Measurements from ENCODE around the gene PCED1B. TPM values are rescaled to one million over a fixed set of nuclear protein-coding genes. Genes with fewer than 3 reads are reported as not detected.
"Not testable (repeated sequence)": the region's sequence is repeated elsewhere in the genome, so short reads cannot be mapped to it uniquely, and the experiment has no call there.

PCED1B gene
- total RNA-seq, 1 donor from 2014 or later, result 0.67 TPM

DNA sequence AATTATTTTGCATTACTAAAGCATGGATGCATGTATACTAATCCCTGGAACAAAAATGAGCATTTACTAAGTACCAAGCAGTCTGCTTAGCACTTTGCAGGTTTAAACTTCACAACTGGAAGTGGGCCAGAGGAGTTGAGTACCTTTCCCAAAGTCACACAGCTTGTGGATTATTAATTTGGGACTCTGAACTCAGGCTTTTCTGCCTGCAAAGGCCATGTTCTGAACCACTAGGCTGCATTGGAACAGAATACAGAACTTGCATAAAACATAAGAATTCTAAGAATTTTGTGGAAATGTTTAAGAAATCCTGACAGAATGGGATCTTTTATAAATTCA, 133.2 kb downstream of the PCED1B start:
- intact Hi-C loops (cut with DNase I), result no loop called here
- ATAC-seq (ENCODE audit: poor library complexity) (no peak), DNase-seq (no peak)

DNA sequence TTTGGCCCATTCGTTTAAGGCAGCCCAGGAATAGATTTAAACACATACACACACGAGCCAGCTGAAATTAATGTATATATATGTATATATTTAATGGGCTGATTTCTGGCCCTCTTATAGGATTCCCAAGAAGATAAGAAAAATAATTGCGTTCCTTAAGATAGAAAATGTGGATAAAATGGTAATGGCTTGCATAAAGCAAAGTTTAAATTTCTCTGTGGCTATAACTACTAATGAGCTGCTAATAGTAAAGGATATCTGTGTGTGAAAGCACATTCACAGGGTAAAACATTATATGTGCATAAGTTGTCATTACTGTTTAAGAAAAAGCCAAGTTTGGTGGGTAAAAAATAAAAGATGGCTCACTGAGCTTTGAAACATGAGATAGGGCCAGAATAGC, 134.0 kb downstream of the PCED1B start:
- intact Hi-C loops (cut with DNase I), result no loop called here
- no peak for DNase-seq

DNA sequence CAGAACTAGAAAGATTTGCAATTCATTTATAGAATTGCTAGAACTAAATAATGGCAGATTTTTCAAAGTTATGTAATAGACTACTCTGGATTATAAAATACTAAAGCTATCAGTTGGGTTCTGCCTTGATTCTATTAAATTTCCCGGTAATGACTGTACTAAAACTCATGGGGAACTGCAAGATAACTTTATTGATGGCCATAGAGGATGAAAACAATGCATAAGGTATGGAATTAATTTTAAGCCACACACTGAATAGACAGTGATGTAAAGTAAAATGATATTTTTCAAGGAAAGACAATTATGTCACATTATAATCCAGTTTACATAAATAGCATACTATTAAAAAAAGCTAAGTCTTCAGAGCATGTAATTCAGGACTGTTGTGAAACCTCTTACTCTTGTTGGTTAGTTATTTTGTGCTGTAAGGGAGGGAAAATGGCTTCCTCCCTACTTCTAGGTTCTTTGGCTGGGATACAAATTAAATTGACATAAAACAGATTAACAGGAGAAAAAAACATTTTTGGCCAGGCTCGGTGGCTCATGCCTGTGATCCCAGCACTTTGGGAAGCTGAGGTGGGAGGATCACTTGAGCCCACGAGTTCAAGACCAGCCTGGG, 134.7 kb downstream of the PCED1B start:
- DNase-seq (no peak), ATAC-seq (ENCODE audit: poor library complexity) (no peak)
- intact Hi-C loops (cut with DNase I), result no loop called here

More for the DNA sequence above, 134.0 kb downstream of the PCED1B start:
- ATAC-seq (ENCODE audit: poor library complexity), result no peak

DNA sequence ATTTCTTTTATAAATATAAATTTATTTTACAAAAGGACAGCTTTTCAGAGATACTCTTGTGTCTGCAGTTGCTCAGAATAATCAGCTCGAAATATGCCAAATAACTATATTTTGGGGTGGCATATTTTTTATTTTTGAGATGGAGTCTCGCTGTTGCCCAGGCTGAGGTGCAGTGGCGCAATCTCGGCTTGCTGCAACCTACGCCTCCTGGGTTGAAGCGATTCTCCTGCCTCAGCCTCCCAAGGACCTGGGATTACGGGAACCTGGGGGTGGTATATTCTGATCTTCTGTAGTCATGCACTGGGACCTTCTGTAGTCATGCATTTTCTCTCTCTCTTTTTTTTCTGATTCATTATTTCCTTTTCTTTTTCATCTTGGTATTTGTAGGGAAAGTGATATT, 135.3 kb downstream of the PCED1B start:
- intact Hi-C loops (cut with DNase I), result no loop called here
- DNase-seq (no peak), ATAC-seq (ENCODE audit: poor library complexity) (no peak)

DNA sequence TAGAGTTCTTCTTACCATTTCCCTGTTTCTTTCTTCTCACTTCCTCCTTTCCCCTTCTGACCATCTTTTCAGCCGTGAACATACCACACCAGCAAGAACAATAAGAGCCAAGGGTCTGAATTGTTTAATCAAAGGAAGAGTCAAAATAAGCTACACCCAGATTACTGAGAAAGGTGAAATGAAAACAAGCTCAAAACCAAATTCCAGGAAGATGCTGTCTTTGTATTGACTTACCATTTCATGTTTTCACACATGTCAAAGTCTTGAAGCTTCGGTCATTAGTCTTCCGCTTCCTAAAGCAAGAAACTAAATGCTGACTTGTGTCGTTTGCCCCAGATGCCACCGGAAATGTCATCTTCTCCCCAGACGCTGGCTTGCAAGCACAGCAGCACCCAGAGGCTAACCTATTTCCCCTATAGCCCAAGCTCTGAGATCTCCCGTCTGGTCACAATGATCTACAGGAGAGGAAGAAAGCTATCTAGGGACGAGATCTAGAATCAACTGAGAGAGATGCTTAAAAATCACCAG, 136.8 kb downstream of the PCED1B start:
- intact Hi-C loops (cut with DNase I), result no loop called here
- DNase-seq (peak; percentile 54), ATAC-seq (ENCODE audit: poor library complexity) (peak; percentile 84)

DNA sequence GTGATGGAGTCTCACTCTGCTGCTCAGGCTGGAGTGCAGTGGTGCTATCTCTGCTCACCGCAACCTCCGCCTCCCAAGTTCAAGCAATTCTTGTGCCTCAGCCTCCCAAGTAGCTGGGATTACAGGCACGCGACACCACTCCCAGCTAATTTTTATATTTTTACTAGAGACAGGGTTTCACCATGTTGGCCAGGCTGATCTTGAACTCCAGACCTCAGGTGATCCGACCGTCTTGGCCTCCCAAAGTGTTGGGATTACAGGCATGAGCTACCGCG, 138.1 kb downstream of the PCED1B start:
- ATAC-seq (ENCODE audit: poor library complexity); DNase-seq; intact Hi-C loops (cut with DNase I): not testable (repeated sequence)

DNA sequence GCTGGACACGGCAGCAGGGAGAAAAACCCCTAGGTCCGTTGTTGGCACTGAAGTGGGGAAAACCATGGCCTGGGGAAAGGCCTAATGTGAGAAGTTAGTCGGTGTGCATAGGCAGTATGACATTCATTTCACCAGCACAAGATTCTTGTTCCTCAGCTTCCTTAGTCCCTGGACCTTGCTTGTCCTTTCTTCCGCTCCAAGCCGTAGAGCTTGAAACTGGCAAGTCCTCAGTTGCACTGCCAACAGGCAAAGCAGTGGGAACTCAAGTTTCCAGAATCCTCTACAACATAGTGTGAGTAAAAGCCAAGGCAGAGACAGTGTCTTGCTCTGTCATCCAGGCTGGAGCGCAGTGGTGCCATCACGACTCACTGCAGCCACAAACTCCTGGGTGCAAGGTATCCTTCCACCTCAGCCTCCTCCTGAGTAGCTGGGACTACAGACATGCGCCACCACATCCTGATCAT, 138.8 kb downstream of the PCED1B start:
- no peak for ATAC-seq (ENCODE audit: poor library complexity)
- DNase-seq, result no peak
- intact Hi-C loops (cut with DNase I), result no loop called here

DNA sequence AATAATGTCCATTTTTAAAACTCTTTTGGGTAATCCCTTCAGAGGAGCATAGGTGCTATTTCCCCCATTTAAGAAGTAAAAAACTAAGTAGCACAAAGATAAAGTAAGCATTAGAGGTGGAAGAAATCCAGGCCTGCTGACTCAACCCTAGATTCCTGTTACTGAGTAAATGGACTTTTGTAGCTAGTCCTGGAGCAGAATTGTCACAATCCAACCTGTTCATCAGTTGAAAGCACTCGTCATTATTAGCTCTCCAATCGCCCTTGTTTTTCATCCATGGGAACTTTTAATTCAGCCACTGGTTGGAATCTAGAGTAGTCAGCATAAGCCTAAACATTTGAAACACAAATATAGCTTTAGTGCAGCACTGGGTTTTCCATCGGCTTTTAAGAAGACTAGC, 139.8 kb downstream of the PCED1B start:
- DNase-seq (no peak), ATAC-seq (ENCODE audit: poor library complexity) (no peak)
- intact Hi-C loops (cut with DNase I), result no loop called here

DNA sequence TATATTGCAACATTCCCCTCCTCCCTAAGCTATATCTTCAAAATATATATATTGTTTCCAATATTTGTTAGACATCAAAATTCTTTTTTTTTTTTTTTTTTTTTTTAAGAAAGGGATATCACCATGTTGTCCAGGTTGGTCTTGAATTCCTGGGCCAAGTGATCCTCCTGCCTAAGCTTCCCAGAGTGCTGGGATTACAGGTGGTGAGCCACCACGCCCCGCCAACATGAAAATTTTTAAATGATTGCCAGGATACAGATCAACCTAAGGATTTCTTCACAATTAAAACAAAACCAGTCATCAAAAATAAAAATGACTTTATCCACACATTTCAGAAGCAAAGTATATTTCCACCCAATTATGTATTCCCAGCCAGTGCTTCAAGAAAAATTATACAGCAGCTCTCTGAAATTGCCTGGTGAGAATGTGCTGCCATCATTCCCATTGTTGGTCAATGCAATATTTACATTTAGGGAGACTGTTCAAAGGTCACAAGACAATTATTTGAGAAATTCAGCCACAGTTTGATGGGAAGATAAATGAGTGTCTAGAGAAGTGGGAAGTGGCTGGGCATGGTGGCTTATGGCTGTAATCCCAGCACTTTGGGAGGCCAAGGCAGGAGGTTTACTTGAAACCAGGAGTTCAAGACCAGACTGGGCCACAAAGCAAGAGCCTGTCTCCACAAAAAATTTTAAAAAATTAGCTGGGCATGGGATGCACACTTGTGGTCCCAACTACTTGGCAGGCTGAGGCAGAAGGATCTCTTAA, 142.0 kb downstream of the PCED1B start:
- ATAC-seq (ENCODE audit: poor library complexity), result no peak
- DNase-seq, result no peak
- intact Hi-C loops (cut with DNase I), result no loop called here

DNA sequence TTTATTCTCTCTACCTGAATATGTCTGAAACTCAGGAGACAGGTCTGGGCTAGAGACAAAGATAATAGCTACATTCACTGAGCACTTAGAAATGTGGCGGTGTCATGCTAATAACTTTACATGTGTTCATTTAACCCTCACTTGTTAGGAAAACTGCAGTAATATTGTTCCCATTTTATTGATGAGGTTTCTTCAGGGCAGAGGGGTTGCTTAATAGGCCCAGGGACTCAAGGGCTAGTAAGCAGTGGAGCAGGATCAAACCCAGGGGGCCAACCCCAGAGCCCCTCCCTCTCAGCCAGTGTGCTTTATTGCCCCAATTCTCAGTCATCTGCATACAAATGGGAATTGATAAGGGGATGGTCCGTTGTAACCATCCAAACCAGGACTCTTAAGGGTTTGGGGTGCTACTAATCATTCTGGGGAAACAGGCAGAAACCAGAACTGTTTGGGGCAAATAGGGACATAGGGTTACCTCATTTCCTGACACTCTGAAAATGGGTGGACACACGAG, 143.2 kb downstream of the PCED1B start:
- ATAC-seq (ENCODE audit: poor library complexity) (peak; percentile 25), DNase-seq (no peak)
- intact Hi-C loops (cut with DNase I), result no loop called here

DNA sequence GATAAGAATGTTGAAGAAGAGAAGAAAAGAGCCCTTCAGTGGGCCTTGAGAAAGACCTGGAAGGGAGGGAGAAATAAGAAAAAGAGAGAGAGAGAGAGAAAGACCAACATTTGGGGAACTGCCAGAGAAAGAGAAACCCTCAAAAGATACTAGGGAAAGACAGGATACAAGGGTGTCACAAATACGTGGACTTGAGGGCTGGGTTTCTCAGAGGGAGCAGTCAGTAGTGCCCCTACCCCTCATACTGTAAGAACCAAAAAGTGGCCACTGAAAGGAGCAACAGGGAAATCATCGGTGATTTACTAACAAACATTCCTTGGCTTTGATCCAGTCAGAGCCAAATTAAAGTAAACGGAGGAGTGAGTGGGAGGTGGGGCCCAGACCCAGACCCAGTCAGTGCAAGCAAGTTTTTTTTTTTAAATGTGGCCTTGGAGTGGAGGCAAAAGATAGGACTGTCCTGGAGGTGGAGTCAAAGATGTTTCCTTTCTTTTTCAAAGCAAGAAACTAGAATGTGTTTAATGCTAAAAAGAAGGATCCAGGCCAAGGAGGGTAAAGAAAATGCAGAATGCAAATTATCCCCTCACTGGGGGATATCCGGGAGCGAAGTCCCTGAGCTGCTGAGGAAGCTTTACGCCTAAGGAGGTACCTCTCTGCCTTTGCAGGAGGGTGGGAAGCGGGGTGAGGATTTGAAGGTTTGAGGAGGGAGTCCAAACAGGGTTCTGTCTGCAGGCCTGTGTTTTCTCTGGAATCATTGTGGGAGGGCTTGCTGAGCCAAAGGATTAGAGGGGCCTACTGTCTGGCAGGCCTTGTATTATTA, 143.8 kb downstream of the PCED1B start:
- no peak for DNase-seq
- ATAC-seq (ENCODE audit: poor library complexity), result peak; percentile 27

DNA sequence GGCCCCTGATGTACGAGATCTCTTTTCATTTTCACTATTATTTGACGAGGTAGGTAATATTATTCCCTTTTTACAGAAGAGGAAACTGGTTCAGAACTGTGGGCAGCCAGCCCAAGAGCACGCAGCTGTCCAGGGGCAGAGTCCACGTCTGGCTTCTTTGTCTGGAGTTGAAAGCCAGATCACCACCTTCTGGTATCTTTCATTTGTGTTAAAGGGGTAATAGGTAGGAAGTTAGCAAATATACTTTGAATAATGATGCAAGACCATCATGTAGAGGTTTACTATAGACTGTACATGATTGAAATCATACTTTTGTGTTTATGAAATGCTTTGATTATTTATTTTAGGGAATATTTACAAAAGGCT, 144.4 kb downstream of the PCED1B start:
- ATAC-seq (ENCODE audit: poor library complexity), result peak; percentile 72
- intact Hi-C loops (cut with DNase I), result no loop called here
- peak; percentile 69 for DNase-seq

More for the DNA sequence above, 143.8 kb downstream of the PCED1B start:
- intact Hi-C loops (cut with DNase I), result no loop called here

DNA sequence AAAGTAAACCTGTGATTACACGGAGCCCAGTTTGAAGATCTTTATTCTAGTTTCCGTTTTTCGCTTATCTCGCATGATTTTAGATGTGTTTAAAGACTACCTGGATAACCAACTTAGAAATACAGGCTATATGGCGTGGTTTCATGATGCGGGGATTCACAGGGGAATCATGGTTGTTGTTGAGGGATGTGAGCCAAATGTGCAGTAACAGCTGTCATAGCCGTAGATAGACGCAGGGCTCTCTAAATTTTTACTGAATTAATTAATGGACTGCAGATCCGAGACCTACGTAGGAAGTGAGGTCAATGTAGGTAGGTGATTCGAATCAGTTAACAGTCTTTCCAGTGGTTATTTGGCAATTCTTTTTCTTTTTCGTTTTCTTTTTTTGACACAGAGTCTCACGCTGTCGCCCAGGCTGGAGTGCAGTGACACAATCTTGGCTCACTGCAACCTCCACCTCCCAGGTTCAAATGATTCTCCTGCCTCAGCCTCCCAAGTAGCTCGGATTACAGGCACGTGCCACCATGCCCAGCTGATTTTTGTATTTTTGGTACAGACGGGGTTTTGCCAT, 145.2 kb downstream of the PCED1B start:
- intact Hi-C loops (cut with DNase I), result no loop called here
- no peak for DNase-seq
- ATAC-seq (ENCODE audit: poor library complexity), result no peak

DNA sequence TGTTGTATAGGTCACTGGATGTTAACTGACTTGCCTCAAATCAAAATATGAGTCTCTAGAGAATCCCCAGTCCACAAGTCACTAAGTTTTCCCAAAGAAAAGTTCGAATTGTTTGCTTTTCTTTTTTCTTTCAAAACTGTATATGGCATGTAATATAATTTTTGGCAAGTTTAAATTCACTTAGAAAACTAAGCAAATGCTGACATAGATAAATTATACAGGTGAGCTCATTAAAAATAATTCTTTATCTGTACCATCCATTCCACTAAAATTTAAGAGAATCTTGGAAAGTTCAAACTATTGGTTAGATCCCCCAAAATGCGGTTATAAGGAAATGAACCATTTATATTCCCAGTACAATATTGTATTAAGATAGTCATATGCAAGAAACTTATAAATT, 145.9 kb downstream of the PCED1B start:
- ATAC-seq (ENCODE audit: poor library complexity), result no peak
- DNase-seq, result no peak
- intact Hi-C loops (cut with DNase I), result no loop called here

DNA sequence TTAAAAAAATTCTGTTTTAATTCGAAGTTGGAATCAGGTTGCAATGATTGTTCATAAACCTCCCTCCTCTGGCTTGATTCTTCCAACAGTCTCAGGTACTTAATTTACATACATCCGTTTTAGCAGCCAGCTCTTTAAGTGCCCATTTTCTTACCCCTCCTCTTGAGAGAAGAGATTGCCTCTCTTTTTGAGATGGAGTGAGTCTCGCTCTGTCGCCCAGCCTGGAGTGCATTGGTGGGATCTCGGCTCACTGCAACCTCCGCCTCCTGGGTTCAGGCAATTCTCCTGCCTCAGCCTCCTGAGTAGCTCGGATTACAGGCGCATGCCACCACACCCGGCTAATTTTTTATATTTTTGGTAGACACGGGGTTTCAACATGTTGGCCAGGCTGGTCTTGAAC, 146.8 kb downstream of the PCED1B start:
- ATAC-seq (ENCODE audit: poor library complexity) (no peak), DNase-seq (no peak)
- intact Hi-C loops (cut with DNase I), result no loop called here

DNA sequence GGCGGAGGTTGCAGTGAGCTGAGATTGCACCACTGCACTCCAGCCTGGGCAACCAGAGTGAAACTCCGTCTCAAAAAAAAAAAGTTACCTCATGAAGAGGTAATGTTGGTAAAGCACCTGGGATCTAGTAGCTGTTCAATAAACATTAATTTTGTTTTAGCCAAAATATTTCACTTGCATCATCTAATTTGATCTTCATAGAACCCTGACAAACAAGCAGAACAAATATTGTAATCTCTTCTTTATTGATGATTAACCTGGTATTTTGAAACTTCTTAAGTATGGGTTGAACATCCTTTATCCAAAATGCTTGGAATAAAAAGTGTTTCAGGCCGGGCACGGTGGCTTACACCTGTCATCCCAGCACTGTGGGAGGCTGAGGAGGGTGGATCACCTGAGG, 149.4 kb downstream of the PCED1B start:
- ATAC-seq (ENCODE audit: poor library complexity) (no peak), DNase-seq (no peak)
- intact Hi-C loops (cut with DNase I), result no loop called here

DNA sequence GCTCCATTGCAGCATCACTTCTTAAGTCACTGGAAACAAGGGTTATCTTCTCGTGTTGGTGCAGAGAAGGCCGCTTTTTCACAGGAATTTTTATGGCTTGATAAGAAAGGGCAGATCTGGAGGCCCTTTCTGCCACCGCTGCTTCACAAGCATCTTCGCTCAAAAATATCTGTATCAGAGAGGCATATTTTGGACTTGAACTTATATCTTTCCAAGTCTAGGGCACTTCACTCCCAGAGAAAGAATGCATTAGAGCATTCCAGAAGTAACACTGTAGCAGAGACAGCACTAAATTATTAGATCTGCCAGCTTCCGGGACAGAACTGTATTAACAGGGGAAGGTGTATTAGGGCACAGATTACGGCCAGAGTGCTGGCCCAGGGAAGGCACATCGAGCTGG, 152.0 kb downstream of the PCED1B start:
- intact Hi-C loops (cut with DNase I), result no loop called here
- ATAC-seq (ENCODE audit: poor library complexity) (no peak), DNase-seq (no peak)

DNA sequence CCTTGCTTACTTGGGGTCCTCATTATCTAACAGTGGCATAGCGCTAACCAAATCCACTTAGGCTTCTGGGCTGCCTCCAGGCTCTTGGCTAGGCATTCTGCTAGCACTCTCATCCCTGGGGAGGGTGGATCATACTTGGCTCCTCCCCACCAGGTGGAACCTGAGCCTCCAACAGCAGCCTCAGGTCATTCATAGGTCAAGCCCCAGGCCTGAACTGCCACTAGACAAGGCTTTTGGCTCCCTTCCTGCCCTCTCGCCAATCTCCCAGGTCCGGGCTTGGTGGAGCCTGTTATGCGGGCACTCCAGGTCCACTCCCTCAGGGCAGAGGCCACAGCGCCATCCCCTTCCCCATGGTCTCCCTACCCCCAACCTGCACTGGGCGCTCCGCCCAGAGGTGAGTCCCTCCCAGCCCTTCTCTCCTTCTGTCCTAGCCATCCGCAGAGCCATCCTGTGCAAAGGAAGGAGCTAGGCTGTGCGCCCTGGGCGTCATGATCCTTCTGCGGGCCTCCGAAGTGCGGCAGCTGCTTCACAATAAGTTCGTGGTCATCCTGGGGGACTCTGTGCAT, 155.2 kb downstream of the PCED1B start:
- DNase-seq, result no peak
- ATAC-seq (ENCODE audit: poor library complexity), result no peak
- intact Hi-C loops (cut with DNase I), result no loop called here
